ENCODE measurements around the gene PARP9.

The PARP9 gene

DNA sequence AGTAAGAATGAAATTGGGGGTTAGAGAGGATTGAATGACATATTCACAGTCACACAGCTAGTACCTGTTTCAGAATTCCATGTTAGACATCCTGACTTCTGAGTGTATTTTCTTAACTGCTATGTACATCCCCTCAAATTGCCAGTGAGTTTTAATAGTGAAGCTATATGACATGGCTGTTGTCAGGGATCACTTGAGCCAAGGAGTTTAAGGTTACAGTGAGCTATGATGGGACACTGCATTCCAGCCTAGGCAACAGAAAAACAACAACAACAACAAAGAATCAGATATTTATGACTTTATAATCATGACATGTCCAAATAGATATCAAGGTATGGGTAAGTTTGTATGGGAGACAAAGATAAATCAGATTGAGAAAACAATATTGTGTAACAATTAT lies 29.9 kb upstream of the PARP9 start:
- no peaks in the 10 kb centered on the region for H3K27me3 ChIP-seq (ENCODE audit: control insufficient read depth, insufficient read depth, low read length)
- no peaks in the 10 kb centered on the region for H3K9me3 ChIP-seq (ENCODE audit: control insufficient read depth, low read length)
- no peak overlapping the region for H3K4me3 ChIP-seq (ENCODE audit: low read depth, low read length)
- no peaks in the 10 kb centered on the region for H3K79me2 ChIP-seq
- H2AFZ ChIP-seq = no peak overlapping the region
- no peaks in the 10 kb centered on the region for H3K4me1 ChIP-seq
- no peak overlapping the region for H3K4me2 ChIP-seq (ENCODE audit: low read length)
- no peak overlapping the region for H3K9ac ChIP-seq
- H3K36me3 ChIP-seq (ENCODE audit: control insufficient read depth, insufficient read depth, low read length) = no peaks in the 10 kb centered on the region
- TF ChIP-seq, protein P1, sequence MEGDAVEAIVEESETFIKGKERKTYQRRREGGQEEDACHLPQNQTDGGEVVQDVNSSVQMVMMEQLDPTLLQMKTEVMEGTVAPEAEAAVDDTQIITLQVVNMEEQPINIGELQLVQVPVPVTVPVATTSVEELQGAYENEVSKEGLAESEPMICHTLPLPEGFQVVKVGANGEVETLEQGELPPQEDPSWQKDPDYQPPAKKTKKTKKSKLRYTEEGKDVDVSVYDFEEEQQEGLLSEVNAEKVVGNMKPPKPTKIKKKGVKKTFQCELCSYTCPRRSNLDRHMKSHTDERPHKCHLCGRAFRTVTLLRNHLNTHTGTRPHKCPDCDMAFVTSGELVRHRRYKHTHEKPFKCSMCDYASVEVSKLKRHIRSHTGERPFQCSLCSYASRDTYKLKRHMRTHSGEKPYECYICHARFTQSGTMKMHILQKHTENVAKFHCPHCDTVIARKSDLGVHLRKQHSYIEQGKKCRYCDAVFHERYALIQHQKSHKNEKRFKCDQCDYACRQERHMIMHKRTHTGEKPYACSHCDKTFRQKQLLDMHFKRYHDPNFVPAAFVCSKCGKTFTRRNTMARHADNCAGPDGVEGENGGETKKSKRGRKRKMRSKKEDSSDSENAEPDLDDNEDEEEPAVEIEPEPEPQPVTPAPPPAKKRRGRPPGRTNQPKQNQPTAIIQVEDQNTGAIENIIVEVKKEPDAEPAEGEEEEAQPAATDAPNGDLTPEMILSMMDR (IDR thresholded peaks at IDR 0.05) = no peak
- H3K27ac ChIP-seq = no peak overlapping the region

DNA sequence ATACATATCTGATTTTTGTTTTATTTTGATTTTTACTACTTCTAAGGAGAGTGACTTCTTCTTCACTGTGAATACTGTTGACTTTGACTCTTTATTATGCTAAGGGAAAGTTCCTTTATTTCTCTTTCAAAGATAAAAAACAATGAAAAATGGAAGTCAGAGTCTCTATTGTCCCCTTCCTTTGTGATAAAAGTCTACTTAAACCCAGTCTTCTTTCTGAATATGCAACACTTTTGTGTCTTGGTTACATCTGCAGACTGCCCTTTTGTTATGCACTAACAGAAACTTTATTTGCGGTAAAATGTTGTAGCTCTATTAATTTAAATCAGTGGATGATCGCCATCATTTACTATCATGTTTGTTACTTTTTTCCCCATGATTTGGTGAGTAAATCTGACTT lies 26.5 kb upstream of the PARP9 start:
- Histone ChIP-seq H2AFZ (no peak overlapping the region), H3K4me1 (no peaks in the 10 kb centered on the region), H3K9me3 (ENCODE audit: control insufficient read depth, low read length) (no peaks in the 10 kb centered on the region), H3K36me3 (ENCODE audit: control insufficient read depth, insufficient read depth, low read length) (no peaks in the 10 kb centered on the region), H3K9ac (no peak overlapping the region), H3K4me2 (ENCODE audit: low read length) (no peak overlapping the region), H3K79me2 (no peaks in the 10 kb centered on the region), H3K4me3 (ENCODE audit: low read depth, low read length) (no peak overlapping the region), H3K27ac (no peak overlapping the region), H3K27me3 (ENCODE audit: control insufficient read depth, insufficient read depth, low read length) (no peaks in the 10 kb centered on the region)
- TF ChIP-seq, protein P1 (IDR thresholded peaks at IDR 0.05) = no peak

DNA sequence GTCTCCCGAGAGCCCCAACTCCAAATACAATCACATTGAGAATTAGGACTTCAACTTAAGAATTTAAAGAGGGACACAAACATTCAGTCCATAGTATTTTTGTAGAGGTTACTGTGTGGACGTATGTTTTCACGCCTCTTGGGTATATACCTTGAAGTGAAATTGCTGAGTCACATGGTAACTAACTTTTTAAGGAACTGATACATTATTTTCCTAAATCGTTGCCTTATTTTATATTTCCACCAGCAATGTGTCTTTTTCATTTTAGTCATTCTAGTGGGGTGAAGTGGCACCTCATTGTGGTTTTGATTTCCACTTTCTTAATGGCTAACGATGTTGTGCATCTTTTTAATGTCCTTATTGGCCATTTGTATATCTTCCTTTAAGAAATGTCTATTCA lies 25.2 kb upstream of the PARP9 start:
- Histone ChIP-seq H3K4me2 (ENCODE audit: low read length) (no peak overlapping the region), H3K36me3 (ENCODE audit: control insufficient read depth, insufficient read depth, low read length) (no peaks in the 10 kb centered on the region), H3K4me3 (ENCODE audit: low read depth, low read length) (no peak overlapping the region), H3K9me3 (ENCODE audit: control insufficient read depth, low read length) (no peaks in the 10 kb centered on the region), H3K79me2 (no peaks in the 10 kb centered on the region), H3K9ac (no peak overlapping the region), H2AFZ (no peak overlapping the region), H3K4me1 (no peaks in the 10 kb centered on the region), H3K27me3 (ENCODE audit: control insufficient read depth, insufficient read depth, low read length) (no peaks in the 10 kb centered on the region), H3K27ac (no peak overlapping the region)
- TF ChIP-seq, protein P1 (IDR thresholded peaks at IDR 0.05) = no peak

DNA sequence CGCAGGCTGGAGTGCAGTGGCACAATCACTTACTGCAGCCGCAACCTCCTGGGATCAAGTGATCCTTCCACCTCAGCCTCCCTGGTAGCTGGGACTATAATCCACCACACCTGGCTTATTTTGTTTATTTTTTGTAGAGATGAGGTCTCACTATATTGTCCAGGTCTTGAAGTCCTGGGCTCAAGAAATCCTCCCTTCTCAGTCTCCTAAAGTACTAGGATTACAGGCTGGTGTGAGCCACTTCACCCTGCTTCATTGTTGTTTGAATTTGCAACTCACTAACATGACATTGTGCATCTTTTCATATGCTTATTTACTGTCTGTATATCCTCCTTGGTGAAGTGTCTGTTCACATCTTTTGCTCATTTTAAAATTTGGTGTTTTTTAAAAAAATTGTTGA lies 23.5 kb upstream of the PARP9 start:
- Histone ChIP-seq H3K4me2 (ENCODE audit: low read length) (no peak overlapping the region), H3K79me2 (no peaks in the 10 kb centered on the region), H3K27me3 (ENCODE audit: control insufficient read depth, insufficient read depth, low read length) (no peaks in the 10 kb centered on the region), H3K4me3 (ENCODE audit: low read depth, low read length) (no peak overlapping the region), H3K27ac (no peak overlapping the region), H3K4me1 (no peaks in the 10 kb centered on the region), H3K9me3 (ENCODE audit: control insufficient read depth, low read length) (no peaks in the 10 kb centered on the region), H2AFZ (no peak overlapping the region), H3K9ac (no peak overlapping the region), H3K36me3 (ENCODE audit: control insufficient read depth, insufficient read depth, low read length) (no peaks in the 10 kb centered on the region)
- TF ChIP-seq, protein P1 (IDR thresholded peaks at IDR 0.05) = no peak

DNA sequence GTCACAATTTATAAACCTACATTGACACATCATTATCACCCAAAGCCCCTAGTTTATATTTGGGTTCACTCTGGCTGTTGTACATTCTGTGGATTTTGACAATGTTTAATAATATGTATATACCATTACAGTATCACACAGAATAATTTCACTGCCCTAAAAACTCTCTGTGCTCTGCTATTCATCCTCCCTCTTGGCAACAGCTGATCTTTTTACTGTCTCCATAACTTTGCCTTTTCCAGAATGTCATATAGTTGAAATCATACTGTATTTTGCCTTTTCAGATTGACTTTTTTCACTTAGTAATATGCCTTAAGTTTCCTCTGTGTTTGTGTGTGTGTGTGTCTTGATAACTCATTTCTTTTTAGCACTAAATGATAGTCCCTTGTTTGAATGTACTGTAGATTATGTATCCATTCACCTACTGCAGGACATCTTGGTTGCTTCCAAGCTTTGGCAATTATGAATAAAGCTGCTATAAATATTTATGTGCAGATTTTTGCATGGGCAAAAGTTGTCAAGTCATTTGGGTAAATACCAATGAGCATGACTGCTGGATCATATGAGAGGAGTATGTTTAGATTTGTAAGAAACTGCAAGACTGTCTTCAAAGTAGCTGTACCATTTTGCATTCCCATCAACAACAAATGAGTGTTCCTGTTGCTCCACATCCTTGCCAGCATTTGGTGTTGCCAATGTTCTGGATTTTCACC lies 22.8 kb upstream of the PARP9 start:
- Histone ChIP-seq H3K27me3 (ENCODE audit: control insufficient read depth, insufficient read depth, low read length) (no peaks in the 10 kb centered on the region), H3K4me3 (ENCODE audit: low read depth, low read length) (no peak overlapping the region), H3K9me3 (ENCODE audit: control insufficient read depth, low read length) (no peaks in the 10 kb centered on the region), H2AFZ (no peak overlapping the region), H3K4me2 (ENCODE audit: low read length) (no peak overlapping the region), H3K27ac (no peak overlapping the region), H3K4me1 (no peaks in the 10 kb centered on the region), H3K36me3 (ENCODE audit: control insufficient read depth, insufficient read depth, low read length) (peaks cover 2% of the 10 kb centered on the region), H3K79me2 (no peaks in the 10 kb centered on the region), H3K9ac (no peak overlapping the region)
- TF ChIP-seq, protein P1 (IDR thresholded peaks at IDR 0.05) = no peak

Measured in parathyroid adenoma (tissue), 2 donors.